HG02943 (cell line): ENCODE measurements around the gene ST3GAL3.
A peak's percentile ranks its signal among the peaks of the same experiment; 100 is the strongest.

Source experiments
- ATAC-seq: cut with Tn5 transposase; IDR thresholded peaks from one replicate; pipeline ENCODE4 v1.9.1; 2021; ENCODE audit warnings: mild to moderate bottlenecking, low read depth, moderate library complexity; ENCODE audit not compliant: unreplicated experiment

Gene ST3GAL3

DNA sequence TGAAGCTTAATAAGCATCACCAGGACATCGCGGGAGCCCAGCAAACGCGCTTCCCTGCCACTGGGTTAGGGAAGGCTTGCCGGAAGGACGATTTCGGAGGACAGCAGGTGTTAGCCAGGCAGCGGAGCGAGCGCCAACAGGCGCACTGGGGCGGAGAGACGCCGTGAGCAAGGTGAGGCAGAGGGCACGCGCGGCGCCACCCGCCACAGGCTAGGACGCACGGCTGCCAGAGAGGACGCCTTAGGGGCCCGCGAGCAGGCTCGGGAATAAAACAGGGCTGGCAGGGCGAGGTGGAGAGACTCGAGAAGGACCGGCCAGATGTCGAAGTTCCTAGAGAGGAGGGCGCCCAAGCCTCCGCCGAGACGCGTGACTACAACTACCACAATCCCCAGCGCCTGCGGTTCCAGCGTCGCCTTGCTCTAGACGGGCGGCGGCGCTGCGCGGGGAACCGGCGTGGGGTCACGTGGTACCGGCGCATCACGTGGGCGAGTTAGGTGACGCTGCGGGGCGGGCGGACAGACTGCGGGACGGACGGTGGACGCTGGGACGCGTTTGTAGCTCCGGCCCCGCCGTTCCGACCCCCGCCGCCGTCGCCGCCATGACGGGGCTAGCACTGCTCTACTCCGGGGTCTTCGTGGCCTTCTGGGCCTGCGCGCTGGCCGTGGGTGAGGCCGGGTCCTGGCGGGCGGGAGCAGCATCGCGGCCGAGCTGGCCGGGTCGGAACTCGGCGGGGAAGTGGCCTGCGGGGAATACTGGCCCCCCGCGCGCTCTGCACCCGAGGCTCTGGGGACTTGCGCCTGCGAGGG is 267.3 kb downstream of the ST3GAL3 start, which contains the start of gene ATP6V0B:
Gene ATP6V0B, plus strand, starts transcription at position 518 of the 806 bp plus-strand sequence. Its CDS starts 81 bp downstream, at position 599.
- peak; percentile 56 for ATAC-seq

DNA sequence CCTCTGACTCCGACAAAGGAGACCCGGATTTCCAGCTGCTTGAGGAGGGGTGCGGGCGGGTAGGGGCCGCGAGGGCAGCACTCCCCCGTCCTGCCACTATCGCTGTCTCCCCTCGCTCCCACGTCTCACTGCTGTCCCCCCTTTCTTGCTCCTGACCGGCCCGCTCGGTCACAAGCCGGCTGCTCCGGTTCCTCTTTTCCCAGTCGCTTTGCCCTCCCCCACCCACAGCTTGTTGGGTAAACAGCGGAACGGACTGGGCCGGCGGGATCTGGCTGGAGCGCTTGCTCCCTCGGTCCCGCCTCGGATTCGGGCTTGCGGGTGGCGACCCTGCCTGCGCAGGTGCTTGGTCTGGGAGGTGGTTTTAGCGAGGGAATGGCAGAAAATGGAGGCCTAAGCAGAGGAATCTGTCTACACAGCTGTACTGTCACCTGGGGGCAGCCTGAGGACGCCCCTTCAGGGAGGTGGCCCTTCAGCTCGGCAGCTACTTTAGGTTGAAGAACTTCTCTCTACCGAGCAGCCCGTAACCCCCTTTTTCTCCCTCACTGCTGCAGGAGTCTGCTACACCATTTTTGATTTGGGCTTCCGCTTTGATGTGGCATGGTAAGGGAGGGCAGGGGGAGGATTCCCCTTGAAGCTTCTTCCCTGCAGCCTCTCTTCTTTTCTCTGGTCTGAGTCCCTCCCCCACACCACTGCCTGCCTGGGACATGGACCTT is 268.1 kb downstream of the ST3GAL3 start:
- peak; percentile 6 for ATAC-seq

DNA sequence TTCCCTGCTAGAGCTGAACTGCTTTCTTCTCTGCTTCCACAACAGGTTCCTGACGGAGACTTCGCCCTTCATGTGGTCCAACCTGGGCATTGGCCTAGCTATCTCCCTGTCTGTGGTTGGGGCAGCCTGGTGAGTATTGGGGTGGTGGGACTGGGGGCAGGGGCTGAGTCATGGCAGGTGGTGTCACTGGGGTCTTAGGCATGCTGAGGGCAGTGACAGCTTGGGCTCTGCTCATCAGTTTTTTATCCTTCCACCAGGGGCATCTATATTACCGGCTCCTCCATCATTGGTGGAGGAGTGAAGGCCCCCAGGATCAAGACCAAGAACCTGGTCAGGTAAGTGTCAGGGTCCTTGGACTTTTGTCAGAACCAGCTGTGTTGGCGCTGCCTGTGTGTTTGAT is 268.7 kb downstream of the ST3GAL3 start:
- ATAC-seq = no peak

DNA sequence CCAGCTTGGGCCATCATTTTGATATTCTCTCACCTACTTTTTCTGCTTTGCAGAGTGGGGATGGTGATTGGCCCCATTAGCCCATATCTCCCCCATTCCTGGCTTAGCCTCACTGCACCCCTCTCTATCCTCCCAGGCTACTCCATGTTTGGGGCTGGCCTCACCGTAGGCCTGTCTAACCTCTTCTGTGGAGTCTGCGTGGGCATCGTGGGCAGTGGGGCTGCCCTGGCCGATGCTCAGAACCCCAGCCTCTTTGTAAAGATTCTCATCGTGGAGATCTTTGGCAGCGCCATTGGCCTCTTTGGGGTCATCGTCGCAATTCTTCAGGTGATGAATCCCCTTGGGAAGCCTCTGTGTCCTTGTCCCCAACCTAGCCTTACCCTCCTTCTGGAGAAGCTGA is 269.6 kb downstream of the ST3GAL3 start:
- ATAC-seq = no peak

DNA sequence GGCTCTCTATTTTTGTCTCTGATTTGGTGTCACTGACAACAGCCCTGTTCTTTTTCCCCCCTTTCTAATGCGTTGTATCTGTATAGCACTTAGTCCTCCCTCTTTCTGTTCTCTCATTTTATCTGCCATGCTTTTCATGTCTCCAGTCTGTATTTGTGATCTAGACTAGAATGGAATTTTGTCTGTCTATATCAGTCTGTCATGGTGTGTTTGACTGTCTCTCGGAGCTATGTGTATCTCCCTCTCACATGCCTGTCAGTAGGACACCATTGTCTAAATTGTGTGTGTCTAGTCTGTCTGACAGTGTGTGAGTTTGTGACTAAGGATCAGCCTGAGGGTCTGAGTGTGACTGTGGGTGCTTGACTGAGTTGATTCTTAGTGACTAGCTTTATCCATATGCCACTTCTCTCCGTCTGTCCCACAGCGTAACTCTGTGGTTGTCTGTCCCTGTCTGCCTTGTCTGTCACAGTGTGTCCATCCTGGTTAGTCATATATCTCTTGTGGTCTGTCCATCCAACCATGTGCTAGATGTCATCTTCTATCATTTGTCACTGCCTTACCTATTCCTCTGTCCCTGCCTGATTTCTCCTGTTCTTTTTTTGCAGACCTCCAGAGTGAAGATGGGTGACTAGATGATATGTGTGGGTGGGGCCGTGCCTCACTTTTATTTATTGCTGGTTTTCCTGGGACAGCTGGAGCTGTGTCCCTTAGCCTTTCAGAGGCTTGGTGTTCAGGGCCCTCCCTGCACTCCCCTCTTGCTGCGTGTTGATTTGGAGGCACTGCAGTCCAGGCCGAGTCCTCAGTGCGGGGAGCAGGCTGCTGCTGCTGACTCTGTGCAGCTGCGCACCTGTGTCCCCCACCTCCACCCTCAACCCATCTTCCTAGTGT is 270.3 kb downstream of the ST3GAL3 start:
- ATAC-seq = no peak

DNA sequence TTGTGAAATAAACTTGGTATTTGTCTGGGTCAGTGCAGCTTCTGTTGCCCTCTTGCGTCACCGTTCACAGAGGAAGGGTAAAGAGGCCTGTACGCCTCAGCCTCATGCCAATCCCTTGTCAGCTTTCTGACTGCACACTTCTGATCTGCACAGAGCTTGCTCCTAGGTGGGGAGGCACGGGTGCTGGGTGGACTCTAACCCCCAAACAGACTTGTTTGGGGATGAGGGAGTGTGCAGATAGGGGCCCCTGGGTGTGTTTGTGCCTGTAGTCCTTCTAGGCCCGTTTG is 270.9 kb downstream of the ST3GAL3 start:
- ATAC-seq = no peak

DNA sequence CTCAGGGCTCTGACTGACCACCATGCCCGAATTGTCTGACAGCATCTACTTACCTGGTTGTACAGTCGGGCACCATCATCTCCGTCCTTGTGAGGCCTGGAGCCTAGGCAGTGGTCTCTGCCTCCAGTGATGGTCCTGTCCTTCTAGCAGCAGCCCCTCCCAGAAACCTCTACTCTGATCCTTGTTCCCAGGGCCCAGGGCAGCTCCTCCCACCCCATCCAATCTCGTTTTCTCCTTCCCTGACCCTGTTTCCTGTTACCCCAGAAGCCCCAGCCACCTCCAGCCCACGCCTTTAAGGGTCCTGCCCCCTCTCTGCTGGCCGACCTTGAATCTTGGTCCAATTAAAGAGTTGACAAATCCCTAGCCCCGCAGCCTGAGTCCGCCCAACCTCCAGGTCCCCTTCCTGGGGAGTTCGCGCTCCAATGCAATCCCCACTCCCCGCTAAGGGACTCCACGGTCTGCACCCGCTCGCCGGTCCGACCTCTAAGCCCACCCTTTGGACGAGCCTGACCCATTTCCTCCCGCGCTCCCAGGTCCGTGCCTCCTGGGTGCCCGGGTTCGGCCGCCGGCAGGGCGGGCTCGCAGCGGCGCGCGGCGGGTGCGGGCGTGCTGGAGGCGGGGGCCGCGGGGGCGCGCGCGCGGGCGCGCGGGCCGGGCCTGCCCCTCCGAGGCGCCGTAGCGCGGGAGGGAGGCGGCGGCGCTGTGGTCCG is 271.4 kb downstream of the ST3GAL3 start, which contains the start of gene B4GALT2:
Gene B4GALT2, plus strand, starts transcription at position 660 of the 710 bp plus-strand sequence. CDS start 1,951 bp downstream, outside the sequence.
- ATAC-seq = no peak

DNA sequence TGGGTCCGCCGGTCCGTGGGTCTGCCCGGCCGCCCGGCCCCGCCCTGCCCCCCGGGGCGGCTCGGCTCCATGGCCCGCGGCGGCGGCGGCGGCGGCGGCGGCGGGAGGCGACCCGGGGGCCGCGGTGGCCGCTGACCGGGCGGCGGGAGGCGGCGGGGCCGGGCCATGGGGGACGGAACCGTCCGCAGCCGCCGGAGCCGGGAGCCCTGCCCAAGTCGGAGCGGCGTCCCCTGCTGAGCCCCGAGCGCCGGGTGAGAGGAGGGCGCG is 271.9 kb downstream of the ST3GAL3 start:
- no peak for ATAC-seq

DNA sequence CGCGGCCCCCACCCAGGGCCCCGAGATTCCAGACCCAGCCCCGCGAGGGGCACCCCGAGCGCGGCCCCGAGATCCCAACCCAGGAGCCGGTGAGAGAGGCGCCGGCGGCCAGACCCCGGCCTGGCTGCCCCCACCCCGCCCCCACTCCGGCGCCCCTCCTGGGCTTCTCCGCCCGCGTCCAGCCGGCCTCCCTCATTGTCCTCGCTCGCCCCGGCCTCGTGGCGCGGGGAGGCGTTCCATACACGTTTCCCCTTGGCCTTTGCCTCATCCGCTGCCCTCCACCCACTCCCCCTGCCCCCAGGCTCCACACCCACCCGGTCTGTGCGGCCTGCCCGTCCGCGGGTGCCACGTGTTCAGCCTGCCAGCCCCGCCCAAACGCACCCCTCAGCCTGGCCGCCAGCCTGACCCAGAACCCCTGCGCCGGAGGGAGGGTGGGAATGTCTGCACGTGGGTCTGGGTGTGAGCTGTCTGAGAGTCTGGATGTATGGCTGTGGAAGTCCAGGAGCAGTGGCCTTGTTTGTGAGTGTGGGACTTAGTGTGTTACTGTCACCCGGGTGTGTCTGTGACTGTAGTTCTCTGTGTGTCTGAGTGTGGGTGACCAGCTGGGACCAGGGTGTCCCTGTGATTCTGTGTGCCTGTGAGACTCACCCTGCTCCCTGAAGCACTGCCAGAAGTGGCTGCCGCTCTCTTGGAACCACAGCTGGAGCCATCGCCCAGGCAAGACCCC is 272.4 kb downstream of the ST3GAL3 start:
- no peak for ATAC-seq

DNA sequence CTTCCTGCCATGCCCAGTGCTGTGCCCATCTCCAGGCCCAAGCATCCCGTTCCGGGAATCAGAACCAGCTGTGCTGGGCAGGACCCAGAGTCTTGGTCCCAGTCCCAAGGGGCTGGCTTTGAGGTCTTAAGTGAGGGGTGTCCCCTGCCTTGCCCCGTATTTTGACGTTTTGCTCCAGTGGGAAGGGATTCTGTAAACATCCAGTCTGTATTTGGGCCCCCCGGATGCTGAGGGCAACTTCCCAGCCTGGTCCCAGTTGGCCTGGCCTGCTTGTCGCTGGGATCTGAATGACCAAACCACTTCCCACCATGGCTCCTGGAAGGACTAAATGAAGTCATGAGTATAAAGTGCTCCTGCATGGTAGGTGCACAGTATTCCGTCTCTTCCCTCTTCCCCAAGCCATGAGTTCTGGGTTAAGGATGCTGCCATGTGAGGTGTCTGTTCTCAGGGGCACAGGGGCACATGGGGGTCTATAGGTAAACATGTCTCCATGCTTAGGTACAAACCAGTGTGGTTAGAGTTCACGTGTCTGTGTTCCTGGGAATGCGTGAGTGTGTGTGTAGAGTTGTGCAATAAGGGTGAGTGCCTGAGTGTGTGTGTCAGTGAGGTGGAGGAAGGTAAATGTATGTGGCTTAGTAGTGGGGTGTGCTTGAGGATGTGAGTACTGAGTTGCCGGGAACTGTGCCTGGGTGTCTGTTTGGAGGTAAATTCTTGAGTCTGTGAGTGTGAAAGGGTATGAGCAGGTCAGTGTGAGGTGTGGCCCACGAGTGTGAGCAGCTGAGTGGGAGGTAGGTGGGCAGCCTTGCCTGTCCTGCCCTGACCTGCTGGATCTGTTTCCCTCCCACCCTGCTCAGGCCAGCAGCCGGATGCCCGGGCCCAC is 273.2 kb downstream of the ST3GAL3 start:
- ATAC-seq = no peak
